ENCODE measurements around the gene DEPP1. TPM values are rescaled to one million over a fixed set of nuclear protein-coding genes. Genes with fewer than 3 reads are reported as not detected.

The DEPP1 gene
- total and polyA plus RNA-seq, 3 donors from 2014 or later, result 29.1 to 84.9 (median 33.1) TPM

DNA sequence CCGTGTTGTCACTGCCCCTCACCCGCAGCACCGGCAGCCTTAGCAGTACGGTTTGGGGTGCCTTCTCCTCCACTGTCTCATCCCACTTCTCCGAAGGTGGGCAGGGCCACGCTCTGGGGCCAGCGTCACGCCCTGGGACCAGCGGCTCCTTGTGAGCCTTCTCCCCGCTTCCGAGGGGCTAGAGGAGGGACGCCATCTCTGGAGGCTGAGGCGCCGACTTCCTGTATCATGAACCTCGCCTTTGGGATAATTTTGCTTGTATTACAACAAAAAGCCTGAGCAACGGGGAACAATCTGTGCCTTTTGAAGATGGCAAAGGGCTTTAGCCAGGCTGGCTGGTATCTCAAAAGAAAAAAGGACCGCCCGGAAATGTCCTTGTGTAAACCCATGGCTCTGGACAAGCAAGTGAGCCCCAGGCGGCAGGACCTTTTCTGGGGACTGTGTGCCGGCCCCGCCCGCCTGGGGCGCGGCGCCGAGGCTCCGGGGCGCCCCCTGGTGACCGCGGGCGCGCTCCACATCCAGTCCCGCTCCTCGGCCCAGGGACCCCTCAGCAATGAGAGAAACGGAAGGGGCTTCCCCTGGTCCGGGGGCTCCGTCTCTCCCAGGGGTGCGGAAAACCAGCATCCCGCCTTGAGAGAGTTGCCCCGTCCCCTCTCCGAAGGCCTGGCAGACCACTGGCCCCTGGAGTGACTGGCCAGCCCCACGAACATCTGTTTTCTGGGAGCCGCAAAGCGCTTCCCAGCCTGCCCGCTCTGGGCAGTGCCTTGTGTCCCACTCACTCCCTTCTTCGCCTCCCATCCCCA lies 3.8 kb downstream of the DEPP1 start:
- intact Hi-C loops (cut with DNase I; ENCODE audit: low total_unique reads), result loop anchor here (5.0 kb wide), 1 partner anchor 43 kb away; no protein-coding TSS in a partner anchor
- no peaks in the 10 kb centered on the region for H3K36me3 ChIP-seq (ENCODE audit: low read depth, missing control alignments)
- peak; percentile 80 for DNase-seq

DNA sequence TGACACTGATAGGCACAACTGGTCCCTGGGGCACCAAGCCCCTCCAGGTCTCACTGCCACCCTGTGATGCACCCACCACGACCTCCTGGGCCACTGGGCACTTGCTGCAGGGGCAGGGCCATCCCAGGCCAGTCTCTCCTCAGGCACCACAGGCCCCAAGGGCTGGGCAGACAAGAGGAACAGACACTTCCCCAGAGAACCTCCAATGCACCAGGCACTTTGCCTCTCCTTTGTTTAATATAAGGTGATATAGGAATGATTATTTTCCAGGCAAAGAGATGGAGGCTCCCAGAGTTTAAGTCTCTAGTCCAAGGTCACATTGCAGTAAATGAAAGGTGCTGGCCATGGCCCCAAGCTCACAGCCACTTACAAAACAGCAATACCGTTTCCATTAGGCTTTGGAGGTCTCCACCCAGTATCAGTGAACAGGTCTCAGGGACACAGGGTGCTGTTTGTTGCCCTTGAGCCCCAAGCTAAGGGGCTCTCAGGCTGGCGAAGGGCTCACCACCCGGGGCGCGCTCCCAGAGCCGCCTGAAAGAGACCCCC lies 4.5 kb downstream of the DEPP1 start:
- Histone ChIP-seq H3K36me3 (ENCODE audit: low read depth, missing control alignments) (no peaks in the 10 kb centered on the region), H3K4me3 (peak overlapping the region; percentile 40 to 48), H3K4me1 (peaks cover 25% of the 10 kb centered on the region), H3K27ac (peak overlapping the region; percentile 61 to 85), H3K9me3 (no peaks in the 10 kb centered on the region), H3K27me3 (no peaks in the 10 kb centered on the region)
- no peak for TF ChIP-seq POLR2A (IDR thresholded peaks at IDR 0.05)
- TF ChIP-seq, protein P1, sequence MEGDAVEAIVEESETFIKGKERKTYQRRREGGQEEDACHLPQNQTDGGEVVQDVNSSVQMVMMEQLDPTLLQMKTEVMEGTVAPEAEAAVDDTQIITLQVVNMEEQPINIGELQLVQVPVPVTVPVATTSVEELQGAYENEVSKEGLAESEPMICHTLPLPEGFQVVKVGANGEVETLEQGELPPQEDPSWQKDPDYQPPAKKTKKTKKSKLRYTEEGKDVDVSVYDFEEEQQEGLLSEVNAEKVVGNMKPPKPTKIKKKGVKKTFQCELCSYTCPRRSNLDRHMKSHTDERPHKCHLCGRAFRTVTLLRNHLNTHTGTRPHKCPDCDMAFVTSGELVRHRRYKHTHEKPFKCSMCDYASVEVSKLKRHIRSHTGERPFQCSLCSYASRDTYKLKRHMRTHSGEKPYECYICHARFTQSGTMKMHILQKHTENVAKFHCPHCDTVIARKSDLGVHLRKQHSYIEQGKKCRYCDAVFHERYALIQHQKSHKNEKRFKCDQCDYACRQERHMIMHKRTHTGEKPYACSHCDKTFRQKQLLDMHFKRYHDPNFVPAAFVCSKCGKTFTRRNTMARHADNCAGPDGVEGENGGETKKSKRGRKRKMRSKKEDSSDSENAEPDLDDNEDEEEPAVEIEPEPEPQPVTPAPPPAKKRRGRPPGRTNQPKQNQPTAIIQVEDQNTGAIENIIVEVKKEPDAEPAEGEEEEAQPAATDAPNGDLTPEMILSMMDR (IDR thresholded peaks at IDR 0.05), result no peak
- intact Hi-C loops (cut with DNase I; ENCODE audit: low total_unique reads), result no loop called here
- 34% methylated on average over 7 of the region's 7 CpGs; no CpG with 5 or more reads in 1 of the 2 donors for WGBS, 2 donors
- no peak for DNase-seq

More for the DNA sequence above, 3.8 kb downstream of the DEPP1 start:
- peak overlapping the region; percentile 40 to 48 for H3K4me3 ChIP-seq
- TF ChIP-seq POLR2A (IDR thresholded peaks at IDR 0.05), result no peak
- TF ChIP-seq, protein P1 (IDR thresholded peaks at IDR 0.05), result peak; percentile 86 to 93 (median 90)
- H3K4me1 ChIP-seq, result peaks cover 32% of the 10 kb centered on the region
- no peaks in the 10 kb centered on the region for H3K27me3 ChIP-seq
- 4 to 5% methylated on average over 23 to 46 of the region's 46 CpGs for WGBS, 2 donors
- H3K9me3 ChIP-seq, result no peaks in the 10 kb centered on the region
- H3K27ac ChIP-seq, result peak overlapping the region; percentile 61 to 85

DNA sequence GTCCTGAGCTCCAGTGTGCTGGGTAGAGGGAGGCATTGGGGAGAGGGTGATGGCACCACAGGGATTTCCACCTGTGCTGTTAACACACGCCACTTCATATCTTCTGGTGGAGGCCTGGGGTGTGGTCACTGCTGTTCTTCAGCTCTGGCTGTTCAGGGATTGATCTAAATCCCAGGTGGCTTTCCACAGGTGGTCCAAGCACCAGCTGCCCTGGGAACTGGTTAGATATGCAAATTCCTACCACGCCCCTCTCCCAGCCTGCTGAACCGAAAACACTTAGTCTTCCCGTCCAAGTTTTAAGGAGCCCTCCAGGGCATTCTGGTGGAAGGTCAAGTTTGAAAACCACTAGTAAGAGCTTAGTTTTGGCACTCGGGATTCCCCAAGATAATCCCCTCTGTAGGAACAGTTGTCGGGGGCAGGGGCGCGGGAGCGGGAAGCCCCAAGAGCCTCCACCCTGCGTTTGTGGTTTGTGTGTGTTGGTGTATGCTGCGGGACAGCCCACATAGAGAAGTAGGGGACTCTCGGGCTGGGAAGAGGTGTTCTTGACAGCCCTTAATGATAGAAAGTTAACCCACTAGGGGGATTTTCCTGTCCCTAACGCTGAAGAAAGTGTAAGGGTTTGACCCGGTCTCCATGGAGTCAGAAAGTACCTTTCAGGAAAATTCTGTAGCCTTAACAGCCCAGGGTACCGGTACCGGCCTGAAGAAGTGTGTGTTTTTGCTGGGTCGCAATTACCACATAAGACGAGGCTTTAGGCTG lies 5.1 kb downstream of the DEPP1 start:
- H3K4me3 ChIP-seq, result no peak overlapping the region
- no peak for DNase-seq
- no peaks in the 10 kb centered on the region for H3K27me3 ChIP-seq
- peaks cover 22% of the 10 kb centered on the region for H3K4me1 ChIP-seq
- no peaks in the 10 kb centered on the region for H3K9me3 ChIP-seq
- intact Hi-C loops (cut with DNase I; ENCODE audit: low total_unique reads), result no loop called here
- TF ChIP-seq, protein P1 (IDR thresholded peaks at IDR 0.05), result no peak
- TF ChIP-seq POLR2A (IDR thresholded peaks at IDR 0.05), result no peak
- 71 to 77% methylated on average over 16 to 18 of the region's 18 CpGs for WGBS, 2 donors
- H3K27ac ChIP-seq, result peak overlapping the region; percentile 61 to 85
- no peaks in the 10 kb centered on the region for H3K36me3 ChIP-seq (ENCODE audit: low read depth, missing control alignments)

DNA sequence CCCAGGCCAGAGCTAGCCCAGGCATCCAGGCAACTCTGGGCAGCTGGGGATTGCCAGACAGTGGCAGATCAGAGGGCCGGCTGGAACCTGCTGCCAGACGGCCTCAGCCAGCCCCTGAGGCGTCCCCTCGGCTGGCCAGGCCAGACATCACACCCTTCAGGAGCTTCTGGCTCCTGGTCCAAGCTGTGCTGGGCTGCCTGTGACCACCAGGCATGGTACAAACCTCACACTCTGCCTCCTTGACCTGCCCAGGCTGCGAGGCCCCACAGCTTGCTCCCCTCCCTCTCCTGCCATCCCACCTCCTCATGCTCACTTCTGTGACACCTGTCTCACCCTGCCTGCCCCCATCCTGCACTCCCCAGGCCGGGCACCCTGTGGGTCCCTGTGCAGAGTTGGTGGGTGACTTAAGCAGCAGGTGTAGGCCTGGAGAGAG lies 5.7 kb downstream of the DEPP1 start:
- TF ChIP-seq, protein P1 (IDR thresholded peaks at IDR 0.05), result no peak
- no peak for TF ChIP-seq POLR2A (IDR thresholded peaks at IDR 0.05)
- H3K4me1 ChIP-seq, result peaks cover 28% of the 10 kb centered on the region
- WGBS, 2 donors, result 82% methylated on average over 6 of the region's 6 CpGs; no CpG with 5 or more reads in 1 of the 2 donors
- intact Hi-C loops (cut with DNase I; ENCODE audit: low total_unique reads), result no loop called here
- no peaks in the 10 kb centered on the region for H3K27me3 ChIP-seq
- no peaks in the 10 kb centered on the region for H3K9me3 ChIP-seq
- no peak overlapping the region for H3K27ac ChIP-seq
- H3K4me3 ChIP-seq, result no peak overlapping the region
- no peaks in the 10 kb centered on the region for H3K36me3 ChIP-seq (ENCODE audit: low read depth, missing control alignments)
- no peak for DNase-seq
